Endodermal cell (in vitro differentiated cells): ENCODE measurements around the gene SNX6. TPM values are rescaled to one million over a fixed set of nuclear protein-coding genes. Genes with fewer than 3 reads are reported as not detected.
"Not testable (repeated sequence)": the region's sequence is repeated elsewhere in the genome, so short reads cannot be mapped to it uniquely, and the experiment has no call there.

ENCODE experiments used
- DNase-seq: peaks from one replicate; pipeline ENCODE4 v3.0.0-alpha.2; 2017
- H3K27ac ChIP-seq: 2 replicates; pipeline ENCODE4 v1.5.1; 2013; ENCODE audit warnings: mild to moderate bottlenecking, low read depth, low read length, moderate library complexity
- H3K27me3 ChIP-seq: 2 replicates; pipeline ENCODE4 v1.6.1; 2013; ENCODE audit warnings: mild to moderate bottlenecking, low read length, moderate library complexity; ENCODE audit not compliant: insufficient read depth, control insufficient read depth, poor library complexity, severe bottlenecking
- H3K36me3 ChIP-seq: 2 replicates; pipeline ENCODE4 v1.7.0; 2013; ENCODE audit warnings: mild to moderate bottlenecking, low read length, moderate library complexity; ENCODE audit not compliant: control insufficient read depth, insufficient read depth
- H3K4me1 ChIP-seq: one replicate; pipeline ENCODE4 v1.7.0; 2013; ENCODE audit warnings: low read length; ENCODE audit not compliant: control insufficient read depth, insufficient read depth
- H3K4me3 ChIP-seq: 2 replicates; pipeline ENCODE4 v1.5.1; 2013; ENCODE audit warnings: mild to moderate bottlenecking, low read length, moderate library complexity
- H3K9ac ChIP-seq: 2 replicates; pipeline ENCODE4 v1.6.1; 2013; ENCODE audit warnings: mild to moderate bottlenecking, low read length, moderate library complexity; ENCODE audit not compliant: poor library complexity, severe bottlenecking; ENCODE audit errors: extremely low read depth
- H3K9me3 ChIP-seq: 2 replicates; pipeline ENCODE4 v1.6.1; 2013; ENCODE audit warnings: mild to moderate bottlenecking, low read length, moderate library complexity; ENCODE audit not compliant: control insufficient read depth
- H3K27ac Mint-ChIP-seq: 2 replicates; pipeline ENCODE4 v1.8.0; 2020; ENCODE audit warnings: mixed read lengths
- H3K27me3 Mint-ChIP-seq: 2 replicates; pipeline ENCODE4 v1.8.0; 2021; ENCODE audit warnings: mild to moderate bottlenecking, mixed read lengths; ENCODE audit not compliant: insufficient read depth
- H3K36me3 Mint-ChIP-seq: 2 replicates; pipeline ENCODE4 v1.8.0; 2020; ENCODE audit warnings: low read depth, mixed read lengths
- H3K4me1 Mint-ChIP-seq: 2 replicates; pipeline ENCODE4 v1.8.0; 2020; ENCODE audit warnings: mixed read lengths
- H3K4me3 Mint-ChIP-seq: 2 replicates; pipeline ENCODE4 v1.8.0; 2020; ENCODE audit warnings: mild to moderate bottlenecking, moderate library complexity, mixed read lengths
- H3K9me3 Mint-ChIP-seq: 2 replicates; pipeline ENCODE4 v1.8.0; 2020; ENCODE audit warnings: mild to moderate bottlenecking, mixed read lengths
- WGBS, 2 experiments: methylation state at CpG; one replicate each; pipeline versions ENCODE4 v1.1.5 to v1.1.7; 2013; ENCODE audit warnings: missing lambda C conversion rate in 2 of 2, mixed read lengths in 1 of 2; ENCODE audit not compliant: insufficient coverage in 1 of 2, insufficient read length in 1 of 2; 5-methylcytosine and 5-hydroxymethylcytosine counted together
- total RNA-seq, 2 donors: library from RNA; stranded (reverse); fragmentation: NEBNext Ultra II Directional in 1 of 2; extraction: Animal tissue kit (Norgen Biotek cat#: 25700) in 1 of 2; gene quantifications; 2 replicates in 1 of 2; 3 replicates in 1 of 2; pipeline ENCODE4 v1.2.1, GENCODE V29; 2021
- TF ChIP-seq, protein P1 (sequence below): fragments of 200-600 bp; sonication (generic); conservative IDR thresholded peaks from 2 replicates; pipeline ENCODE4 v1.5.0; 2021; ENCODE audit warnings: antibody characterized with exemption, mild to moderate bottlenecking

SNX6 gene
- total RNA-seq, 2 donors from 2014 or later, result 69.6 to 73.2 TPM

DNA sequence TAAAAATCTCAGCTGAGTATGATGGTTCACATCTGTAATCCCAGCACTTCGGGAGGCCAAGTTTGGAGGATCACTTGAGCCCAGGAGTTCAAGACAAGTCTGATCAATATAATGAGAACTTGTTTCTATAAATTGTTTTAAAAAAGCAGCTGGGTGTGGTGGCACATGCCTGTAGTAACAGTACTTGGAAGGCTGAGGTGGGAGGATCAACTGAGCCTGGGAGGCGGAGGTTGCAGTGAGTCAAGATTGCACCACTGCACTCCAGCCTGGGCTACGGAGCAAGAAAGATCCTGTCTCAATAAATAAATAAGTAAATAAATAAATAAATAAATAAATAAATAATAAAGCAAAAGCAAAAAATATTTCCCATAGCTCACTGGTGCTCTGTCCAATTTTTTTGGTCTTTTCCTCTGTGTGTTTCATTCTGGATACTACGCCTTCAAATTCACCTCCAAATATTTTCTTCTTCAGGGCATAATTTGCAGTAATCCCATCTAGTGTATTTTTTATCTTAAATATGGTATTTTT is 32.7 kb upstream of the SNX6 start:
- no peaks in the 10 kb centered on the region for H3K36me3 ChIP-seq
- no peak overlapping the region for H3K9ac ChIP-seq
- WGBS, 2 experiments, result 95 to 100% methylated on average over 1 to 3 of the region's 4 CpGs
- H3K9me3 Mint-ChIP-seq, result no peaks in the 10 kb centered on the region
- no peak overlapping the region for H3K4me3 ChIP-seq
- no peaks in the 10 kb centered on the region for H3K4me1 ChIP-seq
- no peak overlapping the region for H3K27ac ChIP-seq
- H3K4me3 Mint-ChIP-seq, result no peak overlapping the region
- no peaks in the 10 kb centered on the region for H3K4me1 Mint-ChIP-seq
- H3K27ac Mint-ChIP-seq, result no peak overlapping the region
- no peaks in the 10 kb centered on the region for H3K9me3 ChIP-seq
- no peaks in the 10 kb centered on the region for H3K36me3 Mint-ChIP-seq
- no peak for DNase-seq
- no peaks in the 10 kb centered on the region for H3K27me3 ChIP-seq
- H3K27me3 Mint-ChIP-seq, result peaks cover 4% of the 10 kb centered on the region
- TF ChIP-seq, protein P1, sequence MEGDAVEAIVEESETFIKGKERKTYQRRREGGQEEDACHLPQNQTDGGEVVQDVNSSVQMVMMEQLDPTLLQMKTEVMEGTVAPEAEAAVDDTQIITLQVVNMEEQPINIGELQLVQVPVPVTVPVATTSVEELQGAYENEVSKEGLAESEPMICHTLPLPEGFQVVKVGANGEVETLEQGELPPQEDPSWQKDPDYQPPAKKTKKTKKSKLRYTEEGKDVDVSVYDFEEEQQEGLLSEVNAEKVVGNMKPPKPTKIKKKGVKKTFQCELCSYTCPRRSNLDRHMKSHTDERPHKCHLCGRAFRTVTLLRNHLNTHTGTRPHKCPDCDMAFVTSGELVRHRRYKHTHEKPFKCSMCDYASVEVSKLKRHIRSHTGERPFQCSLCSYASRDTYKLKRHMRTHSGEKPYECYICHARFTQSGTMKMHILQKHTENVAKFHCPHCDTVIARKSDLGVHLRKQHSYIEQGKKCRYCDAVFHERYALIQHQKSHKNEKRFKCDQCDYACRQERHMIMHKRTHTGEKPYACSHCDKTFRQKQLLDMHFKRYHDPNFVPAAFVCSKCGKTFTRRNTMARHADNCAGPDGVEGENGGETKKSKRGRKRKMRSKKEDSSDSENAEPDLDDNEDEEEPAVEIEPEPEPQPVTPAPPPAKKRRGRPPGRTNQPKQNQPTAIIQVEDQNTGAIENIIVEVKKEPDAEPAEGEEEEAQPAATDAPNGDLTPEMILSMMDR, result no peak

GRCh38 chr14:34660796-34661195 is 30.8 kb upstream of the SNX6 start:
- Mint-ChIP-seq H3K36me3 (no peaks in the 10 kb centered on the region), H3K9me3 (no peaks in the 10 kb centered on the region), H3K27ac (no peak overlapping the region), H3K4me1 (peaks cover 7% of the 10 kb centered on the region), H3K27me3 (peaks cover 4% of the 10 kb centered on the region), H3K4me3 (no peak overlapping the region)
- Histone ChIP-seq H3K9ac (no peak overlapping the region), H3K27ac (no peak overlapping the region), H3K4me1 (peaks cover 2% of the 10 kb centered on the region), H3K27me3 (no peaks in the 10 kb centered on the region), H3K4me3 (no peak overlapping the region), H3K36me3 (no peaks in the 10 kb centered on the region), H3K9me3 (no peaks in the 10 kb centered on the region)
- TF ChIP-seq, protein P1, result no peak
- DNase-seq, result no peak

DNA sequence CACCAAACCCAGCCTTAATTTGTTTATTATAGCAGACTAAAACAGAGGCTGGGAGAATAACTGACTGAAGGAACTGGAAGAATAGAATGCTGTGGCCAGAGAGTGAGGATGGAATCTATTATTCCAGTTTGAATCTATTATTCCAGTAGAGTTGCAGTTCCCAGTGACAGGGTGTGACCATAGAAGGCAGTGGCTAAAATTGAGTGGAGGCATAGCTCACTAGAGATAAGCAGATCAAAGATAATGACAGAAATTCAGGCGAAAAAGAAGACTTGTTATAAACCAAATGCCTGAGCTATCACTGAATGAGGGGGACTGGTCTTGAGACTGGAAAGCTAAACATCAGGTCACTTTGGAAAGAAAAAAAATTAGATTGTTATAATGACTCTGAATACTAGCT is 26.0 kb upstream of the SNX6 start:
- H3K4me1 ChIP-seq, result peaks cover 2% of the 10 kb centered on the region
- Mint-ChIP-seq H3K9me3 (no peaks in the 10 kb centered on the region), H3K4me1 (peaks cover 7% of the 10 kb centered on the region), H3K4me3 (no peak overlapping the region), H3K27ac (no peak overlapping the region), H3K36me3 (no peaks in the 10 kb centered on the region), H3K27me3 (peaks cover 3% of the 10 kb centered on the region)
- 91 to 100% methylated on average over 1 of the region's 1 CpG for WGBS, 2 experiments
- no peak overlapping the region for H3K27ac ChIP-seq
- H3K36me3 ChIP-seq, result no peaks in the 10 kb centered on the region
- no peak overlapping the region for H3K9ac ChIP-seq
- TF ChIP-seq, protein P1, result no peak
- H3K27me3 ChIP-seq, result peaks cover 22% of the 10 kb centered on the region
- H3K9me3 ChIP-seq, result no peaks in the 10 kb centered on the region
- H3K4me3 ChIP-seq, result no peak overlapping the region
- no peak for DNase-seq

GRCh38 chr14:34653073-34653472 is 23.1 kb upstream of the SNX6 start:
- H3K4me1 Mint-ChIP-seq, H3K9me3 Mint-ChIP-seq, H3K9me3 ChIP-seq, H3K4me1 ChIP-seq, H3K36me3 ChIP-seq, H3K27ac Mint-ChIP-seq, DNase-seq, H3K36me3 Mint-ChIP-seq, H3K9ac ChIP-seq, H3K4me3 Mint-ChIP-seq, H3K27ac ChIP-seq, H3K4me3 ChIP-seq: not testable (repeated sequence)
- H3K27me3 Mint-ChIP-seq, result peaks cover 15% of the 10 kb centered on the region
- peaks cover 40% of the 10 kb centered on the region for H3K27me3 ChIP-seq
- WGBS, 2 experiments, result 80 to 94% methylated on average over 1 to 2 of the region's 2 CpGs

- peaks cover 40% of the 10 kb centered on the region for H3K27me3 ChIP-seq
- H3K4me3 ChIP-seq, H3K27ac Mint-ChIP-seq, H3K36me3 ChIP-seq, H3K27ac ChIP-seq, H3K4me1 ChIP-seq, DNase-seq, H3K9me3 ChIP-seq, H3K9me3 Mint-ChIP-seq, H3K4me1 Mint-ChIP-seq, H3K9ac ChIP-seq, H3K36me3 Mint-ChIP-seq, H3K4me3 Mint-ChIP-seq: not testable (repeated sequence)
- WGBS, 2 experiments, result 82 to 86% methylated on average over 1 of the region's 1 CpG
- peaks cover 17% of the 10 kb centered on the region for H3K27me3 Mint-ChIP-seq
These were observed 22.4 kb upstream of the SNX6 start for GRCh38 chr14:34652348-34652747.
